Thyroid gland (tissue), 4 donors: ENCODE data around the gene GAK. TPM values are rescaled to one million over a fixed set of nuclear protein-coding genes. Genes with fewer than 3 reads are reported as not detected.

ENCODE experiments used
- DNase-seq, 2 donors: peaks; one replicate each; pipeline ENCODE4 v3.0.0-alpha.2; 2019
- H3K27ac ChIP-seq, 3 donors: fragments of 200-600 bp; sonication (generic); 1 replicate in 2 of 3; 2 replicates in 1 of 3; pipeline ENCODE4 v1.5.1; 2016 to 2019; ENCODE audit warnings: mild to moderate bottlenecking in 1 of 3, moderate library complexity in 1 of 3
- H3K27me3 ChIP-seq: fragments of 200-600 bp; sonication (generic); one replicate; pipeline ENCODE4 v1.5.1; 2019
- H3K36me3 ChIP-seq, 2 donors: fragments of 200-600 bp; sonication (generic); one replicate each; pipeline ENCODE4 v1.5.1; 2016 to 2019
- H3K4me1 ChIP-seq, 2 donors: fragments of 200-600 bp; sonication (generic); one replicate each; pipeline ENCODE4 v1.5.1; 2017 to 2019
- H3K4me3 ChIP-seq, 3 donors: fragments of 200-600 bp; sonication (generic); replicated peaks in 1 of 3; 1 replicate in 2 of 3; 2 replicates in 1 of 3; pipeline ENCODE4 v1.5.1; 2016; ENCODE audit warnings: mild to moderate bottlenecking in 1 of 3
- H3K9me3 ChIP-seq: fragments of 200-600 bp; sonication (generic); one replicate; pipeline ENCODE4 v1.5.1; 2017
- CTCF ChIP-seq, 6 experiments: fragments of 200-600 bp in 3 of 6; fragments of 450-650 bp in 3 of 6; sonication (generic) in 3 of 6; IDR thresholded peaks; one replicate each; pipeline ENCODE4 v1.5.1; 2016 to 2019; ENCODE audit warnings: antibody characterized with exemption in 6 of 6, mild to moderate bottlenecking in 2 of 6, inconsistent platforms in 1 of 6, moderate library complexity in 1 of 6
- POLR2A ChIP-seq, 2 donors: fragments of 450-650 bp; IDR thresholded peaks; one replicate each; pipeline ENCODE4 v1.6.1; 2017; ENCODE audit warnings: antibody characterized with exemption in 2 of 2, mild to moderate bottlenecking in 2 of 2, moderate library complexity in 1 of 2
- WGBS, 2 donors: methylation state at CpG; one replicate each; pipeline ENCODE4 v1.1.5; 2017; 5-methylcytosine and 5-hydroxymethylcytosine counted together
- intact Hi-C: fragments of 100-400 bp; cut with DNase I; formaldehyde crosslinking; loops from one replicate; pipeline ENCODE4 v1.15.1; 2023
- total RNA-seq, 4 donors: library from RNA; depleted of rRNA; stranded (reverse); fragments of >200 nt; gene quantifications; one replicate each; pipeline ENCODE4 v1.2.3, GENCODE V29; 2016

The GAK gene
- total RNA-seq, 4 donors from 2014 or later, result 86.4 to 184 (median 153) TPM

GRCh38 chr4:972651-973424, 40.7 kb upstream of the GAK start:
- H3K4me1 ChIP-seq, result peaks cover 17 to 21% of the 10 kb centered on the region in 2 donors
- no peak overlapping the region for H3K27ac ChIP-seq
- no peaks in the 10 kb centered on the region for H3K36me3 ChIP-seq
- intact Hi-C loops, result loop anchor here (2.0 kb wide), 1 partner anchor 40 kb away; the partner anchor contains the start of genes GAK and TMEM175
- 3% methylated on average over 7 of the region's 65 CpGs; no CpG with 5 or more reads in 1 of the 2 donors for WGBS, 2 donors
- DNase-seq, result peak; percentile 40 to 50
- H3K4me3 ChIP-seq, result peak overlapping the region; percentile 25 to 72 (median 70)
- H3K27me3 ChIP-seq, result no peaks in the 10 kb centered on the region
- no peak for TF ChIP-seq CTCF (IDR thresholded peaks at IDR 0.05)
- no peak for TF ChIP-seq POLR2A (IDR thresholded peaks at IDR 0.05)
- no peaks in the 10 kb centered on the region for H3K9me3 ChIP-seq

- no peaks in the 10 kb centered on the region for H3K27me3 ChIP-seq
- no peaks in the 10 kb centered on the region for H3K36me3 ChIP-seq
- no peak for TF ChIP-seq CTCF (IDR thresholded peaks at IDR 0.05)
- TF ChIP-seq POLR2A (IDR thresholded peaks at IDR 0.05), result no peak
- DNase-seq, result no peak
- peak overlapping the region in 2 of 3 donors; percentile 70 to 72 for H3K4me3 ChIP-seq
- peaks cover 19 to 21% of the 10 kb centered on the region in 2 donors for H3K4me1 ChIP-seq
- H3K9me3 ChIP-seq, result no peaks in the 10 kb centered on the region
- H3K27ac ChIP-seq, result no peak overlapping the region
- intact Hi-C loops, result loop anchor here (2.0 kb wide), 1 partner anchor 39 kb away; the partner anchor contains the start of genes GAK and TMEM175
- 61 to 68% methylated on average over 5 to 10 of the region's 24 CpGs for WGBS, 2 donors
Observed at GRCh38 chr4:971666-972500, 39.8 kb upstream of the GAK start.

- TF ChIP-seq CTCF (IDR thresholded peaks at IDR 0.05) (no peak), POLR2A (IDR thresholded peaks at IDR 0.05) (no peak)
- Histone ChIP-seq H3K27me3 (no peaks in the 10 kb centered on the region), H3K36me3 (no peaks in the 10 kb centered on the region), H3K27ac (no peak overlapping the region), H3K4me3 (no peak overlapping the region), H3K9me3 (no peaks in the 10 kb centered on the region), H3K4me1 (peaks cover 19 to 21% of the 10 kb centered on the region in 2 donors)
- intact Hi-C loops, result no loop called here
- WGBS, 2 donors, result 86 to 87% methylated on average over 15 to 16 of the region's 17 CpGs
- no peak for DNase-seq
Observed at GRCh38 chr4:970854-971520, 38.9 kb upstream of the GAK start.

GRCh38 chr4:970046-970745, 38.1 kb upstream of the GAK start:
- Histone ChIP-seq H3K27me3 (no peaks in the 10 kb centered on the region), H3K4me1 (peaks cover 19 to 21% of the 10 kb centered on the region in 2 donors), H3K27ac (no peak overlapping the region), H3K36me3 (no peaks in the 10 kb centered on the region), H3K4me3 (no peak overlapping the region), H3K9me3 (no peaks in the 10 kb centered on the region)
- no peak for DNase-seq
- intact Hi-C loops, result no loop called here
- 89 to 96% methylated on average over 17 to 19 of the region's 25 CpGs for WGBS, 2 donors
- TF ChIP-seq CTCF (IDR thresholded peaks at IDR 0.05), result no peak
- TF ChIP-seq POLR2A (IDR thresholded peaks at IDR 0.05), result no peak
